ENCODE measurements around the gene PTS.

Gene PTS

GRCh38 chr11:112223121-112223520 is 3.1 kb upstream of the PTS start:
- Histone ChIP-seq H3K4me2 (ENCODE audit: insufficient read depth, low read length, poor library complexity, severe bottlenecking) (no peak overlapping the region), H2AFZ (ENCODE audit: low read length) (no peak overlapping the region)
- no CpG with 5 or more reads among the region's 1 CpG for WGBS, 2 donors (ENCODE audit: extremely low coverage in 2 of 2, insufficient read length in 2 of 2, insufficient replicate concordance in 1 of 2)

GRCh38 chr11:112223754-112224532 is 2.3 kb upstream of the PTS start:
- no peak overlapping the region for H2AK5ac ChIP-seq (ENCODE audit: low read depth, low read length)
- no peak overlapping the region for H3K18ac ChIP-seq (ENCODE audit: low read length)
- no peak overlapping the region for H2BK120ac ChIP-seq (ENCODE audit: low read depth, low read length)
- H3K4ac ChIP-seq (ENCODE audit: low read length) = no peak overlapping the region
- no peak overlapping the region for H3K23ac ChIP-seq (ENCODE audit: low read depth, low read length, poor library complexity)
- WGBS, 2 donors (ENCODE audit: extremely low coverage in 2 of 2, insufficient read length in 2 of 2, insufficient replicate concordance in 1 of 2) = no CpG with 5 or more reads among the region's 5 CpGs
- no peak overlapping the region for H2BK15ac ChIP-seq (ENCODE audit: low read length)
- H3K4me3 ChIP-seq (ENCODE audit: low read length in 2 of 2) = no peak overlapping the region
- no peaks in the 10 kb centered on the region for H3K79me1 ChIP-seq (ENCODE audit: low read depth, low read length)
- no peak overlapping the region for H2BK5ac ChIP-seq (ENCODE audit: low read length)
- no peak overlapping the region for H3K14ac ChIP-seq (ENCODE audit: low read length)
- peaks cover 4 to 8% of the 10 kb centered on the region in 2 donors for H3K4me1 ChIP-seq (ENCODE audit: control insufficient read depth in 2 of 2, insufficient read depth in 1 of 2, low read depth in 1 of 2, low read length in 2 of 2)
- H2BK12ac ChIP-seq (ENCODE audit: low read length) = no peak overlapping the region
- no peaks in the 10 kb centered on the region for H3K9me3 ChIP-seq (replicated peaks in 1 of 2; ENCODE audit: control insufficient read depth in 2 of 2, insufficient read depth in 1 of 2, low read depth in 1 of 2, low read length in 2 of 2)
- no peak overlapping the region for H4K91ac ChIP-seq (ENCODE audit: low read depth, low read length, poor library complexity)
- H3K9ac ChIP-seq (ENCODE audit: low read depth, low read length, poor library complexity) = no peak overlapping the region
- no peak overlapping the region for H3K27ac ChIP-seq (replicated peaks; ENCODE audit: low read length)
- H3K27me3 ChIP-seq (ENCODE audit: control insufficient read depth in 3 of 3, insufficient read depth in 3 of 3, low read depth in 1 of 3, low read length in 3 of 3) = peaks cover 0 to 20% (median 0%) of the 10 kb centered on the region in 3 experiments
- H3K4me2 ChIP-seq (ENCODE audit: insufficient read depth, low read length, poor library complexity, severe bottlenecking) = no peak overlapping the region
- no peak overlapping the region for H2AFZ ChIP-seq (ENCODE audit: low read length)
- DNase-seq (ENCODE audit: low spot score) = no peak
- peaks cover 0 to 5% of the 10 kb centered on the region in 2 donors for H3K36me3 ChIP-seq (replicated peaks in 1 of 2; ENCODE audit: control insufficient read depth in 2 of 2, insufficient read depth in 2 of 2, low read length in 2 of 2)
- no peak overlapping the region for H4K8ac ChIP-seq (ENCODE audit: low read depth, low read length)

More at GRCh38 chr11:112223121-112223520, 3.1 kb upstream of the PTS start:
- Histone ChIP-seq H3K27ac (replicated peaks; ENCODE audit: low read length) (no peak overlapping the region), H4K91ac (ENCODE audit: low read depth, low read length, poor library complexity) (no peak overlapping the region), H2BK5ac (ENCODE audit: low read length) (no peak overlapping the region), H3K79me1 (ENCODE audit: low read depth, low read length) (no peaks in the 10 kb centered on the region), H3K36me3 (replicated peaks in 1 of 2; ENCODE audit: control insufficient read depth in 2 of 2, insufficient read depth in 2 of 2, low read length in 2 of 2) (no peaks in the 10 kb centered on the region), H2BK120ac (ENCODE audit: low read depth, low read length) (no peak overlapping the region), H3K27me3 (ENCODE audit: control insufficient read depth in 3 of 3, insufficient read depth in 3 of 3, low read depth in 1 of 3, low read length in 3 of 3) (peaks cover 0 to 20% (median 0%) of the 10 kb centered on the region in 3 experiments), H2BK15ac (ENCODE audit: low read length) (no peak overlapping the region), H3K23ac (ENCODE audit: low read depth, low read length, poor library complexity) (no peak overlapping the region), H2BK12ac (ENCODE audit: low read length) (no peak overlapping the region), H3K9me3 (replicated peaks in 1 of 2; ENCODE audit: control insufficient read depth in 2 of 2, insufficient read depth in 1 of 2, low read depth in 1 of 2, low read length in 2 of 2) (no peaks in the 10 kb centered on the region), H3K9ac (ENCODE audit: low read depth, low read length, poor library complexity) (no peak overlapping the region), H3K14ac (ENCODE audit: low read length) (no peak overlapping the region), H2AK5ac (ENCODE audit: low read depth, low read length) (no peak overlapping the region), H4K8ac (ENCODE audit: low read depth, low read length) (no peak overlapping the region), H3K18ac (ENCODE audit: low read length) (no peak overlapping the region), H3K4ac (ENCODE audit: low read length) (no peak overlapping the region), H3K4me3 (ENCODE audit: low read length in 2 of 2) (no peak overlapping the region), H3K4me1 (ENCODE audit: control insufficient read depth in 2 of 2, insufficient read depth in 1 of 2, low read depth in 1 of 2, low read length in 2 of 2) (peaks cover 4 to 8% of the 10 kb centered on the region in 2 donors)
- DNase-seq (ENCODE audit: low spot score) = no peak

GRCh38 chr11:112225753-112226061 is 521 bp upstream of the PTS start:
- Histone ChIP-seq H3K27ac (replicated peaks; ENCODE audit: low read length) (no peak overlapping the region), H3K4me1 (ENCODE audit: control insufficient read depth in 2 of 2, insufficient read depth in 1 of 2, low read depth in 1 of 2, low read length in 2 of 2) (peaks cover 4 to 8% of the 10 kb centered on the region in 2 donors), H3K23ac (ENCODE audit: low read depth, low read length, poor library complexity) (peak overlapping the region; percentile 76), H3K14ac (ENCODE audit: low read length) (no peak overlapping the region), H2BK15ac (ENCODE audit: low read length) (no peak overlapping the region), H2AK5ac (ENCODE audit: low read depth, low read length) (no peak overlapping the region), H3K4me3 (ENCODE audit: low read length in 2 of 2) (peak overlapping the region; percentile 94 to 95), H3K4me2 (ENCODE audit: insufficient read depth, low read length, poor library complexity, severe bottlenecking) (peak overlapping the region; percentile 72), H2BK5ac (ENCODE audit: low read length) (no peak overlapping the region), H3K79me1 (ENCODE audit: low read depth, low read length) (no peaks in the 10 kb centered on the region), H2BK12ac (ENCODE audit: low read length) (no peak overlapping the region), H4K91ac (ENCODE audit: low read depth, low read length, poor library complexity) (no peak overlapping the region), H3K18ac (ENCODE audit: low read length) (peak overlapping the region; percentile 86), H3K9me3 (replicated peaks in 1 of 2; ENCODE audit: control insufficient read depth in 2 of 2, insufficient read depth in 1 of 2, low read depth in 1 of 2, low read length in 2 of 2) (no peaks in the 10 kb centered on the region), H3K36me3 (replicated peaks in 1 of 2; ENCODE audit: control insufficient read depth in 2 of 2, insufficient read depth in 2 of 2, low read length in 2 of 2) (peaks cover 5 to 22% of the 10 kb centered on the region in 2 donors), H3K4ac (ENCODE audit: low read length) (no peak overlapping the region), H3K9ac (ENCODE audit: low read depth, low read length, poor library complexity) (peak overlapping the region; percentile 89), H4K8ac (ENCODE audit: low read depth, low read length) (no peak overlapping the region), H3K27me3 (ENCODE audit: control insufficient read depth in 3 of 3, insufficient read depth in 3 of 3, low read depth in 1 of 3, low read length in 3 of 3) (peaks cover 0 to 14% (median 0%) of the 10 kb centered on the region in 3 experiments), H2BK120ac (ENCODE audit: low read depth, low read length) (no peak overlapping the region), H2AFZ (ENCODE audit: low read length) (peak overlapping the region; percentile 100)
- no peak for DNase-seq (ENCODE audit: low spot score)
- WGBS, 2 donors (ENCODE audit: extremely low coverage in 2 of 2, insufficient read length in 2 of 2, insufficient replicate concordance in 1 of 2) = no CpG with 5 or more reads among the region's 8 CpGs

- no peaks in the 10 kb centered on the region for H3K79me1 ChIP-seq (ENCODE audit: low read depth, low read length)
- H3K4me3 ChIP-seq (ENCODE audit: low read length in 2 of 2) = peak overlapping the region; percentile 94 to 95
- no peak overlapping the region for H3K14ac ChIP-seq (ENCODE audit: low read length)
- no peak overlapping the region for H2BK120ac ChIP-seq (ENCODE audit: low read depth, low read length)
- H2BK5ac ChIP-seq (ENCODE audit: low read length) = peak overlapping the region; percentile 40
- peaks cover 5 to 29% of the 10 kb centered on the region in 2 donors for H3K36me3 ChIP-seq (replicated peaks in 1 of 2; ENCODE audit: control insufficient read depth in 2 of 2, insufficient read depth in 2 of 2, low read length in 2 of 2)
- H3K9me3 ChIP-seq (replicated peaks in 1 of 2; ENCODE audit: control insufficient read depth in 2 of 2, insufficient read depth in 1 of 2, low read depth in 1 of 2, low read length in 2 of 2) = no peaks in the 10 kb centered on the region
- H2AK5ac ChIP-seq (ENCODE audit: low read depth, low read length) = no peak overlapping the region
- H4K91ac ChIP-seq (ENCODE audit: low read depth, low read length, poor library complexity) = no peak overlapping the region
- no peak overlapping the region for H2BK12ac ChIP-seq (ENCODE audit: low read length)
- no peak overlapping the region for H2BK15ac ChIP-seq (ENCODE audit: low read length)
- no peak overlapping the region for H4K8ac ChIP-seq (ENCODE audit: low read depth, low read length)
- no peak for DNase-seq (ENCODE audit: low spot score)
- H3K4me1 ChIP-seq (ENCODE audit: control insufficient read depth in 2 of 2, insufficient read depth in 1 of 2, low read depth in 1 of 2, low read length in 2 of 2) = peaks cover 4 to 8% of the 10 kb centered on the region in 2 donors
- peak overlapping the region; percentile 76 for H3K23ac ChIP-seq (ENCODE audit: low read depth, low read length, poor library complexity)
- peak overlapping the region; percentile 63 for H3K4me2 ChIP-seq (ENCODE audit: insufficient read depth, low read length, poor library complexity, severe bottlenecking)
- no peak overlapping the region for H3K27ac ChIP-seq (replicated peaks; ENCODE audit: low read length)
- no peak overlapping the region for H3K4ac ChIP-seq (ENCODE audit: low read length)
- peaks cover 0 to 8% (median 0%) of the 10 kb centered on the region in 3 experiments for H3K27me3 ChIP-seq (ENCODE audit: control insufficient read depth in 3 of 3, insufficient read depth in 3 of 3, low read depth in 1 of 3, low read length in 3 of 3)
- H3K9ac ChIP-seq (ENCODE audit: low read depth, low read length, poor library complexity) = peak overlapping the region; percentile 99
- H3K18ac ChIP-seq (ENCODE audit: low read length) = peak overlapping the region; percentile 73
- no CpG with 5 or more reads among the region's 16 CpGs for WGBS, 2 donors (ENCODE audit: extremely low coverage in 2 of 2, insufficient read length in 2 of 2, insufficient replicate concordance in 1 of 2)
- peak overlapping the region; percentile 100 for H2AFZ ChIP-seq (ENCODE audit: low read length)
These were observed 688 bp downstream of the PTS start for GRCh38 chr11:112226831-112227401.

All from neuronal stem cell (in vitro differentiated cells).